Small intestine (tissue), 7 donors: Measurements from ENCODE around the gene SAPCD2. TPM values are rescaled to one million over a fixed set of nuclear protein-coding genes. Genes with fewer than 3 reads are reported as not detected.

Experiments
- DNase-seq, 2 donors: peaks; one replicate each; pipeline versions ENCODE4 v3.0.0 to v3.0.0-alpha.2; 2013
- FAIRE-seq: peaks from 2 replicates; lab custom pipeline; 2012; peaks lifted over from hg19 to GRCh38; lab: Jason Lieb, UNC
- H3K27ac ChIP-seq, 3 donors: one replicate each; pipeline ENCODE4 v1.5.1; 2013; ENCODE audit warnings: low read length in 2 of 3, mild to moderate bottlenecking in 2 of 3, control low read depth in 1 of 3, inconsistent platforms in 1 of 3, low read depth in 1 of 3, moderate library complexity in 1 of 3
- H3K27me3 ChIP-seq, 3 donors: one replicate each; pipeline ENCODE4 v1.6.1; 2013; ENCODE audit warnings: low read length in 3 of 3, inconsistent platforms in 1 of 3; ENCODE audit not compliant: control insufficient read depth in 3 of 3, insufficient read depth in 3 of 3
- H3K36me3 ChIP-seq, 3 donors: one replicate each; pipeline ENCODE4 v1.6.1; 2013; ENCODE audit warnings: low read length in 3 of 3, inconsistent platforms in 1 of 3, low read depth in 1 of 3, mild to moderate bottlenecking in 1 of 3, moderate library complexity in 1 of 3; ENCODE audit not compliant: control insufficient read depth in 3 of 3, insufficient read depth in 2 of 3
- H3K4me1 ChIP-seq, 3 donors: one replicate each; pipeline ENCODE4 v1.6.1; 2013; ENCODE audit warnings: low read length in 2 of 3, inconsistent platforms in 1 of 3, low read depth in 1 of 3, mild to moderate bottlenecking in 1 of 3, moderate library complexity in 1 of 3; ENCODE audit not compliant: control insufficient read depth in 3 of 3, insufficient read depth in 2 of 3
- H3K4me3 ChIP-seq, 3 donors: one replicate each; pipeline ENCODE4 v1.5.1; 2013; ENCODE audit warnings: low read length in 3 of 3, control low read depth in 1 of 3, inconsistent platforms in 1 of 3, low read depth in 1 of 3, mild to moderate bottlenecking in 1 of 3, moderate library complexity in 1 of 3
- H3K9me3 ChIP-seq, 2 donors: one replicate each; pipeline ENCODE4 v1.6.1; 2013; ENCODE audit warnings: low read depth in 1 of 2, low read length in 1 of 2; ENCODE audit not compliant: control insufficient read depth in 2 of 2, insufficient read depth in 1 of 2
- WGBS, 3 donors: extraction: QIAGEN DNeasy Blood & Tissue Kit; methylation state at CpG; one replicate each; pipeline ENCODE4 v1.1.7; 2013; 5-methylcytosine and 5-hydroxymethylcytosine counted together
- polyA plus RNA-seq, 4 donors: library from polyadenylated mRNA; stranded (reverse) in 3 of 4; unstranded in 1 of 4; fragments of 200-250 nt in 3 of 4; fragments of 120-200 nt in 1 of 4; gene quantifications; one replicate each; pipeline versions ENCODE4 v1.2.1 to v1.2.3, GENCODE V29; 2013
- donor health status: healthy with polysubstance abuse.
- donor health status: control.
- donor health status: control.
- donor health status: Bipolar disorder and iron deficiency.
- donor health status: healthy.

The SAPCD2 gene
- polyA plus RNA-seq, 4 donors, result 0.81 to 22.2 (median 7.0) TPM

DNA sequence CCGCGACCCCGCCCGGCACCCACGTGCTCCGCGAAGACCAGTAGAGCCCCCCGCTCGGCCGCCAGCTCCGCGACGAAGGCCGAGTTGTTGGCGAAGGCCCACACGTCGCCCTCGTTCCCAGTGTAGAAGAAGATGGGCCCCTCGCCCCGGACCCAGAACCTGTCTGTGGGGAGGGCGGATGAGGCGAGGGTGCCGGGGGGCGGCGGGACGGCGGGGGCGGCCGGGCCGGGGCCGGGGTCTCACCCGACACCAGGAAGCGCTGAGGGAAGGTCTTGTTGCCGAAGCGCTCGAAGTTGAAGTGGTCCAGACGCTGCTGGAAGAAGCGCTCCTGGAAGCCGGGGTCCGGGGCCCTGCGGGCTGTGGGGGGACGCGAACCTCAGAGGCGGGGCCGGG, 43.9 kb upstream of the SAPCD2 start:
- no peaks in the 10 kb centered on the region for H3K9me3 ChIP-seq
- peak overlapping the region; percentile 34 to 79 (median 73) for H3K4me3 ChIP-seq
- FAIRE-seq (no peak), DNase-seq (no peak)
- H3K4me1 ChIP-seq, result peaks cover 0 to 27% (median 4%) of the 10 kb centered on the region in 3 donors
- 0 to 2% (median 1%) methylated on average over 13 to 45 of the region's 45 CpGs for WGBS, 3 donors
- no peak overlapping the region for H3K27ac ChIP-seq
- H3K27me3 ChIP-seq, result peaks cover 0 to 23% (median 0%) of the 10 kb centered on the region in 3 donors
- H3K36me3 ChIP-seq, result peaks cover 0 to 43% (median 7%) of the 10 kb centered on the region in 3 donors

DNA sequence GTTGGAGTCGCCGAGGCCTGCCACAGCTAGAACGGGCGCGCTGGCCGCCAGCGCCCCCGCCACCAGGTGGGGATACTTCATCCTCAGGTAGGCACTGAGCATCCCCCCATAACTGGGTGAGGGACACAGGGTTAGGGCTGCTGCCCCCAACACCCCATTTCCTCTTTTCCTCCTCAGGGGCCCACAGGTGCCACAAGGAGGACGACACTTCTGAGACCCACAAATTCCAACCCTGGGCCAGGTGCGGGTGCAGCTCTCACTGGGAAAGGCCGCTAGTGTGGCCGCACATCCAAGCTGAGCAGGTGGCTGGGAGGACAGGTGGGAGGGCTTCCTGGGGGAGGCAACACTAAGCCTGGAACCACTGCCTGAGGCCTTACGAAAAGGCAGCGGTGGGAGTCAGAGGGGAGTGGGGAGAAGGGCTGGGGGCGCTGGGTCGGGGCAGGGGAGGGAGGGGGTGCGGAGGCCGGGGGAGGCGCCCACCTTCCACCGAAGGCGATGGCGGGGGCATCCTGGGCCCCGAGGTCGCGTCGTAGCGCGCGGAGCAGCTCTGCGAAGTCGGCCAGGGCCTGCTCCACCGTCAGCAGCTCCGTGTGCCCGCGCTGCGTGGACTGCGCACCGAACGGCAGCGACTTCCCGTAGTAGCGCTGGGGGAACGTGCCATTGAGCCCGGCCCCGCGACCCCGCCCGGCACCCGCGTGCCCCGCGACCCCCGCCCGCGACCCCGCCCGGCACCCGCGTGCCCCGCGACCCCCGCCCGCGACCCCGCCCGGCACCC, 43.2 kb upstream of the SAPCD2 start:
- 27 to 64% (median 62%) methylated on average over 23 to 66 of the region's 66 CpGs for WGBS, 3 donors
- peak overlapping the region in 2 of 3 donors; percentile 73 to 79 for H3K4me3 ChIP-seq
- H3K4me1 ChIP-seq, result peaks cover 0 to 27% (median 4%) of the 10 kb centered on the region in 3 donors
- no peak for FAIRE-seq
- peaks cover 0 to 23% (median 0%) of the 10 kb centered on the region in 3 donors for H3K27me3 ChIP-seq
- H3K27ac ChIP-seq, result no peak overlapping the region
- peaks cover 0 to 50% (median 7%) of the 10 kb centered on the region in 3 donors for H3K36me3 ChIP-seq
- no peak for DNase-seq
- no peaks in the 10 kb centered on the region for H3K9me3 ChIP-seq

DNA sequence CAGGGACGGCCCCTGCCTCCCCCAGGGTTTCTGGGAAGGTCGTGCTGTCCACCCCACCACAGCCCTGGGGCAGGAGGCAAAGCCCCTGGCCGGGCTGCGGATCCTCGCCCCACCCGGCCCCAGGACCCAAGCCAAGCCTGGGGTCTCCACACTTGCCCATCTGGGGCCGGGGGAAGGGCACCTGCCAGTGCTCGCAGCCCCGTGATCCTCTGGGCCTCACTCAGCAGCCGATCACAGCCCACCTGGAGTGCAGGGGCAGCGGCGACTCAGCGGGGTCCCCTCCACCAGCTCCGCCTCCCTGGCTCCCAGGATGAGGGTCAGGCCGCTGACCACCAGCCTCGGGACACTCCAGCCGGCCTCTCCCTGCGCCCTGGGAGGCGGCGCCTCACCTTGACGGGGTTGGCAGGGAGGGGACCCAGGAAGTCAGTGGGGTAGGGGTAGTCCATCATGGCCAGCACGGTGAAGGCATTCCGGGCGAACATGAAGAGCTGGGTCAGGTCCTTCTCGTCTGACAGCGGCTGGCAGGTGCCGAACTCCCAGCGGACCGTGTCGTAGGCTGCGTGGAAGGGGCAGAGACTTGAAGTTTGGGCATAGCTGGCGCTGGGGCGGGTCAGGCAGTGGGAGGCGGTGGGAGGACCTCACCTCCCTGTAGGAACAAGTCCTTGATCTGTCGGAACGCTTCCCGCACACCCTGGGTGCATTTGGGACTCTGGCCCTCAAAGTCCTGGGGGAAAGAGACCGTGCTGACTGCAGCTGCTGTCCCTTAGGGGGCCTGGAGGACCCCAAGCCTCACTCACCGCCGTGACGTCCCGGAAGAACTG, 42.4 kb upstream of the SAPCD2 start:
- Histone ChIP-seq H3K36me3 (peaks cover 0 to 58% (median 7%) of the 10 kb centered on the region in 3 donors), H3K27ac (no peak overlapping the region), H3K4me1 (peaks cover 0 to 27% (median 4%) of the 10 kb centered on the region in 3 donors), H3K27me3 (peaks cover 0 to 22% (median 0%) of the 10 kb centered on the region in 3 donors), H3K9me3 (no peaks in the 10 kb centered on the region), H3K4me3 (no peak overlapping the region)
- FAIRE-seq, result no peak
- 94 to 96% (median 95%) methylated on average over 38 to 42 of the region's 42 CpGs for WGBS, 3 donors
- DNase-seq, result no peak

DNA sequence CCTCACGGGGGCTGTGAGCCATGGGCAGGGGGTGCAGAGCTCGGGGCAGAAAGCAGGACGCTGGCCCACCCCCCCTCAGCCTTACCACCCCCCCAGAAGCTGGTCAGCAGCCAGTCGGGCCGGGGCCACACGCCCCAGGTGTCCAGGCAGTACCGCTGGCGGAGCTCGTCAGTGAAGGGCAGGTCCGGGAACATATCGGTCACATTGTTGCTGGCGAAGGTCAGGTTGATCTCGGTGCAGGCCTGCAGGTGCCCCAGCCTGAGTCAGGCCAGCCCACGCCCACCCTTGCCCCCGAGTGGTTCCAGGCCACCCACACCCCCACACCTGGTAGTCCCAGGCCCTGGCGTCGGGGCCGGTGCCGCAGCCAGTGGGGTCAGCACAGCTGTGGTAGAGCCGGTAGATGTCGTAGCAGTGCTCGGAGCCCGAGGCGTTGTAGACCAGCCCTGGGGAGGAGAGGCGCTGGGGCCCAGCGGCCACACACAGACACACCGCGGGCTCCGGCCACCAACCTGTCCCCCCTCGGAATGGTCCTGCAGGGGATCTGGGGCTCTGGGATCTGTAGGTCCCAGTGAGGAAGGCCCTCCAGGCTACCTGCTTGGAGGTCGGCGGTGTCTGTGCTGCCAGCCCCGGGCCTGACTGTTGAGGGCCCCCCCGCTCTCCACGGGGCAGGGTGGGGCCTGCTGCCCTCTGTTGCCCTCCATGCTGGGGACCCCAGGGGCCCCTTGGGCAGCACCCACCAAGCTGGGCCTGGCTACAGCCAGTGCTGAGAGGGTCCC, 41.6 kb upstream of the SAPCD2 start:
- DNase-seq, result no peak
- Histone ChIP-seq H3K9me3 (no peaks in the 10 kb centered on the region), H3K27ac (no peak overlapping the region), H3K36me3 (peaks cover 0 to 66% (median 11%) of the 10 kb centered on the region in 3 donors), H3K4me3 (no peak overlapping the region), H3K4me1 (peaks cover 0 to 21% (median 4%) of the 10 kb centered on the region in 3 donors), H3K27me3 (peaks cover 0 to 18% (median 0%) of the 10 kb centered on the region in 3 donors)
- no peak for FAIRE-seq
- 88 to 93% (median 88%) methylated on average over 32 to 35 of the region's 35 CpGs for whole genome bisulfite sequencing, 3 donors

DNA sequence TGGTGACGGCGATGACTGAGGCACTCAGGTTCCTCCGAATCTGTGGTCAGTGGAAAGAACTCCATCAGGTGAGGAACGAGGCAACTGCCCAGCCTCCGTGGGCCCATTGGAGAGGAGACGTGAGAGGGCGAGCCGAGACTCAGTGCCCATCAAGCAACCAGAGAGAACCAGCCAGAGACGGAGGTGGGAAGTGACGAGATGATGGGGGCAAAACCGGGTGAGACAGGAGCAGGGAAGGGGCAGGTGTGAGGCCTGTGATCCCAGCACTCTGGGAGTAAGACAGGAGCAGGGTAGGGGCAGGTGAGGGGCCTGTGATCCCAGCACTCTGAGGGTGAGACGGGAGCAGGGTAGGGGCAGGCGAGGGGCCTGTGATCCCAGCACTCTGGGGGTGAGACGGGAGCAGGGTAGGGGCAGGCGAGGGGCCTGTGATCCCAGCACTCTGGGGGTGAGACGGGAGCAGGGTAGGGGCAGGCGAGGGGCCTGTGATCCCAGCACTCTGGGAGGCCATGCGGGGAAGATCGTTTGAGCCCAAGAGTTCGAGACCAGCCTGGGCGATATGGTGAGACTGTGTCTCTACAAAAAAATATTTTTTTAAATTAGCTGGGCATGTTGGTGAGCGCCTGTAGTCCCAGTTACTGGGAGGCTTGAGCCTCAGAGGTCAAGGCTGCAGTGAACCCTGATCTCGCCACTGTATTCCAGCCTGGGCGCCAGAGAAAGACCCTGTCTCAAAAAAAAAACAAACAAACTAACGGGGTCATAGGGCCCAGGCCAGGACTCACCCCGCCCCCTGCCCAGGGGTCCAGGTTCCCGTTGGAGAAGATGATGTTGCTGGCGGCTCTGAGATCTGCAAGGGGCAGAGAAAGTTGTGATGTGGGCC, 40.8 kb upstream of the SAPCD2 start:
- Histone ChIP-seq H3K27ac (no peak overlapping the region), H3K9me3 (no peaks in the 10 kb centered on the region), H3K4me3 (no peak overlapping the region), H3K4me1 (peaks cover 0 to 14% (median 4%) of the 10 kb centered on the region in 3 donors), H3K36me3 (peaks cover 0 to 74% (median 11%) of the 10 kb centered on the region in 3 donors), H3K27me3 (peaks cover 0 to 16% (median 0%) of the 10 kb centered on the region in 3 donors)
- FAIRE-seq, result no peak
- no peak for DNase-seq
- 86 to 90% (median 89%) methylated on average over 25 to 28 of the region's 28 CpGs for WGBS, 3 donors

DNA sequence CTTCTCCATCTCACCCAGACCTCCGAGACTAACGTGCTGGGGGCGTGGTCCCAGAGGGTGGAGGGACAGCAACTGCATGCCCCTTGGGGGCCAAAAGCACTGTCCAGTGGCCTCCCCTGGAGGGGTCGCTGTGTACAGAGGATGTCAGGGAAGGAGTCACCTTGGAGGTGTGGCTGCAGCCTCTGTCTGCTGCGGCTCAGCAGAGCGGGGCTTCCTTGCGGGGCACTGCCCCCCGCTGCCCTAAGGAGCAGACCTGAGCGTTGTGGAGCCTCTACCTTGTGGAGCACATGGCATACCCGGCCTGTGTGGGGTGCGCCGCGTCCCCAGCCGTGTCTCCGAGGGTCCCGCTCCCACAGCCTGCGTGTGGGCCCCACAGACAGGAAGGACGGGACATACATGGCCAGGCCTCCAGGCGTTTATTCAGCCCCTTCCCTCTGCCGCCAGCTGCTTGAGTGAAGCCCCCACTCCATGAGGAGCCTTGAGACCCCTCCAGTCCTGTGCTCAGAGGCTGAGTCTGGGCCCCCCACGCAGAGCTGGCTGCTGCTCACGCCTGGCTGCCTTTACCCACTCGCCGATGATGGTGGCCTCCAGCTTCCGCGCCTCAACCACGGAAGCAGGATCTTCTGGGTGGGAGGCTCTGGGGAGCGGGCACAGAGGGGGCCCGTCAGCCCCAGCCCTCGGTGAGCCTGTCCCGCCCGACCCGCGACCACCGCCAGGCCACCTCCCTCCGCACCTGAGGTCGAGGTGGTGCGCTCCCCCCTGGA, 40.0 kb upstream of the SAPCD2 start:
- H3K36me3 ChIP-seq, result peaks cover 4 to 82% (median 11%) of the 10 kb centered on the region in 3 donors
- no peak overlapping the region for H3K4me3 ChIP-seq
- H3K27ac ChIP-seq, result no peak overlapping the region
- H3K4me1 ChIP-seq, result peaks cover 0 to 6% (median 4%) of the 10 kb centered on the region in 3 donors
- no peaks in the 10 kb centered on the region for H3K9me3 ChIP-seq
- H3K27me3 ChIP-seq, result peaks cover 0 to 8% (median 0%) of the 10 kb centered on the region in 3 donors
- FAIRE-seq (no peak), DNase-seq (no peak)
- 89 to 93% (median 91%) methylated on average over 25 to 38 of the region's 38 CpGs for WGBS, 3 donors
